Measurements from ENCODE around the gene KLHL41.
"Not testable (repeated sequence)": the region's sequence is repeated elsewhere in the genome, so short reads cannot be mapped to it uniquely, and the experiment has no call there.

- TF ChIP-seq GLIS2 (tag by site-specific recombination; IDR thresholded peaks at IDR 0.05); ZNF501 (tag by site-specific recombination; IDR thresholded peaks at IDR 0.05); ZNF473 (tag by site-specific recombination; IDR thresholded peaks at IDR 0.05); ZNF138 (tag by site-specific recombination; IDR thresholded peaks at IDR 0.05; ENCODE audit: borderline replicate concordance); ZNF16 (tag by site-specific recombination; IDR thresholded peaks at IDR 0.05; ENCODE audit: low read depth): not testable (repeated sequence)
Measured at GRCh38 chr2:169539460-169539859, 30.0 kb downstream of the KLHL41 start.
